PC-9 (cell line): ENCODE data around the gene CES1. TPM values are rescaled to one million over a fixed set of nuclear protein-coding genes. Genes with fewer than 3 reads are reported as not detected.
A peak's percentile ranks its signal among the peaks of the same experiment; 100 is the strongest.

Experiments
- BruUV-seq: library from RNA; stranded (reverse); fragments of 400-500 nt; replicated peaks from 2 replicates; lab custom pipeline; 2021; lab: Mats Ljungman, UMichigan
- CTCF ChIA-PET: fragments of 300-600 bp; sonication (Branson Sonifier 250); formaldehyde crosslinking; loops from one replicate; lab custom pipeline; 2022; ENCODE audit warnings: antibody characterized with exemption; lab: Charles Lee
- POLR2A ChIA-PET: fragments of 300-600 bp; sonication (Branson Sonifier 250); formaldehyde crosslinking; loops from one replicate; lab custom pipeline; 2022; ENCODE audit warnings: antibody characterized with exemption; ENCODE audit not compliant: unreplicated experiment; lab: Charles Lee
- DNase-seq, 2 experiments: peaks; one replicate each; pipeline versions ENCODE4 v3.0.0 to v3.0.0-alpha.2; 2015 to 2022; ENCODE audit warnings: mixed read lengths in 1 of 2
- H2AFZ ChIP-seq: fragments of 200-600 bp; sonication (generic); 2 replicates; pipeline ENCODE4 v1.8.1; 2017; ENCODE audit warnings: antibody characterized with exemption
- H3F3A ChIP-seq: fragments of 200-600 bp; sonication (generic); 2 replicates; pipeline ENCODE4 v1.8.1; 2017; ENCODE audit warnings: antibody characterized with exemption, mild to moderate bottlenecking, low read depth; ENCODE audit not compliant: insufficient read depth
- H3K27ac ChIP-seq: fragments of 200-600 bp; sonication (generic); 2 replicates; pipeline ENCODE4 v1.6.1; 2016; ENCODE audit warnings: mixed run types
- H3K27me3 ChIP-seq: fragments of 200-600 bp; sonication (generic); 2 replicates; pipeline ENCODE4 v1.6.1; 2016; ENCODE audit warnings: low read depth, mixed run types; ENCODE audit not compliant: insufficient read depth
- H3K36me3 ChIP-seq: fragments of 200-600 bp; sonication (generic); 2 replicates; pipeline ENCODE4 v1.6.1; 2016; ENCODE audit warnings: low read depth, mixed run types
- H3K4me1 ChIP-seq: fragments of 200-600 bp; sonication (generic); replicated peaks from 2 replicates; pipeline ENCODE4 v1.6.1; 2016; ENCODE audit warnings: mixed run types; ENCODE audit not compliant: insufficient read depth
- H3K4me2 ChIP-seq: fragments of 200-600 bp; sonication (generic); 2 replicates; pipeline ENCODE4 v1.6.1; 2017; ENCODE audit warnings: mixed run types
- H3K4me3 ChIP-seq: fragments of 200-600 bp; sonication (generic); 2 replicates; pipeline ENCODE4 v1.6.1; 2016; ENCODE audit warnings: mixed run types
- H3K79me2 ChIP-seq: fragments of 200-600 bp; sonication (generic); 2 replicates; pipeline ENCODE4 v1.6.1; 2017; ENCODE audit warnings: low read depth, mixed run types
- H3K9me2 ChIP-seq: fragments of 200-600 bp; sonication (generic); 2 replicates; pipeline ENCODE4 v1.8.1; 2017; ENCODE audit warnings: mild to moderate bottlenecking; ENCODE audit not compliant: insufficient read depth
- H3K9me3 ChIP-seq: fragments of 200-600 bp; sonication (generic); 2 replicates; pipeline ENCODE4 v1.8.1; 2016; ENCODE audit warnings: low read depth; ENCODE audit not compliant: insufficient read depth
- H4K20me1 ChIP-seq: fragments of 200-600 bp; sonication (generic); 2 replicates; pipeline ENCODE4 v1.8.1; 2017; ENCODE audit not compliant: insufficient read depth
- EZH2 ChIP-seq: fragments of 200-600 bp; sonication (generic); IDR thresholded peaks from 2 replicates; pipeline ENCODE4 v1.8.0; 2017; ENCODE audit warnings: antibody characterized with exemption, low read depth
- intact Hi-C: fragments of 100-400 bp; cut with micrococcal nuclease; formaldehyde crosslinking; loops from one replicate; pipeline ENCODE4 v1.10.0; 2022; ENCODE audit not compliant: unreplicated experiment
- total RNA-seq: library from RNA; stranded (reverse); gene quantifications from 2 replicates; pipeline ENCODE4 v1.2.3, GENCODE V29; 2021
- TF ChIP-seq, protein P1 (sequence below): fragments of 200-600 bp; sonication (generic); conservative IDR thresholded peaks from 2 replicates; pipeline ENCODE4 v1.6.1; 2017; ENCODE audit warnings: mixed run types, antibody characterized with exemption, mild to moderate bottlenecking, moderate library complexity

CES1 gene
- total RNA-seq, 1 experiment from 2014 or later: 107 TPM

DNA sequence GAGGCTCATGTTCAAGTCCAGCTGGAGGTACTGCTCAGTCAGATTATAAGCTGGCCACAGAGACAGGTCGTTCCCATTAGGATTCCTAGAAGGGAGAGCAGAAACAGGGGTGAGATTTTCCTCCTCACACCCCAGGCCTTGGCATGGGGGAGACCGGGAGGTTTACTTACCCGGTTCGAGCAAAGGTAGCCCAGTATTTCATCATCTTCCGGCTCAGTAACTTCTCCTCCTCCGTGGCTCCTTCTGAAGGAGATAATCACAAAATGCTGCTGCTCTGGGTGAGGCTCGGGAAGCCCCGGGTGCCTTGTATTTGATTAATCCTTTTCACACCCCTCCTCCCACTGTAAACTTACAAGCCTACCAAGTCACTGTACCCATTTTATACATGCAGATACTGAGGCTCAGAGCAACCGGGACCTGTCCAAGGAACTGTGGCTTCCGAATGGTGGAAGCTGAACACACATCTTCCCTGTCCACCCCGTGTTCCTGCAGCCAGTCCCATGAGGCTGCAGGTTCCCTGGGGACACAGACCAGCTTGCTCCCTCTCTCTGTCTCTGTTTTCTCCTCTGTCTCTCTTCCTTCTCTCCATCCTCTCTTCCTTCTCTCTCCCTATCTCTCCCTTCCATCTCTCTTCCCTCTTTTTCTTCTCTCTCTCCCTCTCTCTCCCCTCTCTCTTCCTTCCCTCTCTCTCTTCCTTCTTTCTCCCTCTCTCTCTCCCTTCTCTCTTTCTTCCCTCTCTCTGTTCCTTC lies 13.9 kb upstream of the CES1 start:
- Histone ChIP-seq H3K4me1 (no peaks in the 10 kb centered on the region), H3F3A (no peaks in the 10 kb centered on the region), H3K27me3 (no peaks in the 10 kb centered on the region), H4K20me1 (no peaks in the 10 kb centered on the region), H3K4me2 (peak overlapping the region; percentile 36; the same call in 1 of the 2 replicates), H3K4me3 (no peak overlapping the region), H3K36me3 (no peaks in the 10 kb centered on the region), H3K9me2 (no peaks in the 10 kb centered on the region), H3K9me3 (no peaks in the 10 kb centered on the region), H2AFZ (0 out of 2 replicates have a peak overlapping the region, but pooled peaks have one; percentile 22), H3K79me2 (no peaks in the 10 kb centered on the region), H3K27ac (no peak overlapping the region)
- TF ChIP-seq EZH2: no peak
- TF ChIP-seq, protein P1, sequence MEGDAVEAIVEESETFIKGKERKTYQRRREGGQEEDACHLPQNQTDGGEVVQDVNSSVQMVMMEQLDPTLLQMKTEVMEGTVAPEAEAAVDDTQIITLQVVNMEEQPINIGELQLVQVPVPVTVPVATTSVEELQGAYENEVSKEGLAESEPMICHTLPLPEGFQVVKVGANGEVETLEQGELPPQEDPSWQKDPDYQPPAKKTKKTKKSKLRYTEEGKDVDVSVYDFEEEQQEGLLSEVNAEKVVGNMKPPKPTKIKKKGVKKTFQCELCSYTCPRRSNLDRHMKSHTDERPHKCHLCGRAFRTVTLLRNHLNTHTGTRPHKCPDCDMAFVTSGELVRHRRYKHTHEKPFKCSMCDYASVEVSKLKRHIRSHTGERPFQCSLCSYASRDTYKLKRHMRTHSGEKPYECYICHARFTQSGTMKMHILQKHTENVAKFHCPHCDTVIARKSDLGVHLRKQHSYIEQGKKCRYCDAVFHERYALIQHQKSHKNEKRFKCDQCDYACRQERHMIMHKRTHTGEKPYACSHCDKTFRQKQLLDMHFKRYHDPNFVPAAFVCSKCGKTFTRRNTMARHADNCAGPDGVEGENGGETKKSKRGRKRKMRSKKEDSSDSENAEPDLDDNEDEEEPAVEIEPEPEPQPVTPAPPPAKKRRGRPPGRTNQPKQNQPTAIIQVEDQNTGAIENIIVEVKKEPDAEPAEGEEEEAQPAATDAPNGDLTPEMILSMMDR: no peak
- POLR2A ChIA-PET: no interaction called here
- no peak for DNase-seq
- intact Hi-C loops: no loop called here
- BruUV-seq: no TSS peak
- CTCF ChIA-PET: no interaction called here

DNA sequence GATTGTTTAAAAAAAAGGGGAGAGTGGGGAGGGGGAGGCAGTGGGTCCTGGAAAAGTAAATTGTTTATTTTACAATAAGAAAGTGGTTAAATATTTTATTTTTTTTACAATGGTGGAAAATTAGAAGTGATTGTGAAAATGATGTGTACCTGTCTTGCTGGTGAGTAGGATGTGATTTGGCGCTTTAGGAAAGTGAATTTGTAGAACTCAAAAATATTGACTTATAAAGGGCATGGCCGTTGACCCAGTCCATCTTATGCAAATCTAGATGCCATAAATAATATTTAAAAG lies 10.2 kb upstream of the CES1 start:
- no peak overlapping the region for H3K4me2 ChIP-seq
- no peak for DNase-seq
- intact Hi-C loops: loop anchor here (1.0 kb wide), 1 partner anchor 475 kb away; no protein-coding TSS in a partner anchor
- H3K36me3 ChIP-seq: no peaks in the 10 kb centered on the region
- no TSS peak for BruUV-seq
- H3K4me1 ChIP-seq: no peaks in the 10 kb centered on the region
- H2AFZ ChIP-seq: no peak overlapping the region
- no peak overlapping the region for H3K4me3 ChIP-seq
- no peak for TF ChIP-seq EZH2
- TF ChIP-seq, protein P1: no peak; the same call in 1 of the 2 replicates
- ChIA-PET CTCF (no interaction called here), POLR2A (no interaction called here)
- no peaks in the 10 kb centered on the region for H3K9me3 ChIP-seq
- no peaks in the 10 kb centered on the region for H3K27me3 ChIP-seq
- no peaks in the 10 kb centered on the region for H3F3A ChIP-seq
- H3K27ac ChIP-seq: no peak overlapping the region
- H3K9me2 ChIP-seq: peaks cover 4% of the 10 kb centered on the region; the same call in 1 of the 2 replicates
- no peaks in the 10 kb centered on the region for H3K79me2 ChIP-seq
- no peaks in the 10 kb centered on the region for H4K20me1 ChIP-seq

DNA sequence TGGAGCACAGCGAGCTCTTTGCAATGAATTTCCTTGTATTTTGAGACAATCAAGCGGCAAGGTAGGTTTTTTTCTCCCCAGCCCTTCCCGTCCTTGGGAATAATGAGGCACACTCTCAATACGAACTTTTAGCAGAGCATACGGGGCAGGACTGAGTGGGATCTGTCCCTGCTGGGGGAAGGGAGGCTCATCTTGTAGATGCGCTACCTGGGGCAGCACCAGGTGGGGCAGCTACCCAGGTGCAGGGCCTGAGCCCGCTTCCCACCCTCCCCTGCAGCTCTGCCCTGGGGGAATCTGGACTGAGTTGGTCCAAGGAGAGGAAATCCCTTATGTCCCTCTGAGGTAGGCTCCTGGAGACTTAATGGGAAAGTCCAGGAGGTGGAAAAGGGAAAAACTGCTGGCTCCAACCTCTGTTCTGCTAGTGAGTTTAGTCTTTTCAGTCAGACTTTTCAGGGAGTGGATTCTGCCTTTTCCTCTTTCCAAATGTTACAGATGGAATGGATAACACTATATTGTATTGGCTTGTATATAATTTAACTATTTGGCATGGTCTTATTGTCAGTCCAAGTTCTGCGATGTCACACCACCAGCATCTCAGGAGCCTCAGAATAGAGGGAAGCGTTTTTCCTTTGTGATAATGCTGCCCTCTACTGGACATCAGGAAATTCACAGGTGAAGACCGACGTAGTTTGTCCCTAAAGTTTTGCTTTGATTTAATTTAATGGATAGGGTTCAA lies 9.6 kb upstream of the CES1 start:
- BruUV-seq: no TSS peak
- Histone ChIP-seq H2AFZ (no peak overlapping the region), H3K27me3 (no peaks in the 10 kb centered on the region), H3K9me3 (no peaks in the 10 kb centered on the region), H4K20me1 (no peaks in the 10 kb centered on the region), H3K27ac (no peak overlapping the region), H3K9me2 (peaks cover 4% of the 10 kb centered on the region; the same call in 1 of the 2 replicates), H3K36me3 (no peaks in the 10 kb centered on the region), H3K4me2 (no peak overlapping the region), H3F3A (no peaks in the 10 kb centered on the region), H3K4me1 (peaks cover 3% of the 10 kb centered on the region; the same call in 1 of the 2 replicates), H3K79me2 (no peaks in the 10 kb centered on the region), H3K4me3 (no peak overlapping the region)
- POLR2A ChIA-PET: no interaction called here
- TF ChIP-seq, protein P1: peak; percentile 90
- no peak for TF ChIP-seq EZH2
- DNase-seq: peak in 1 of 2 experiments; percentile 18
- intact Hi-C loops: loop anchor here (1.0 kb wide), 3 partner anchors 130 to 476 kb away; no protein-coding TSS in a partner anchor
- CTCF ChIA-PET: interaction anchor here (0.7 kb wide), 1 partner anchor 692 kb away, joined by 3 read pairs; no protein-coding TSS in a partner anchor
